ENCODE measurements around the gene GK.
A peak's percentile ranks its signal among the peaks of the same experiment; 100 is the strongest.
"Not testable (repeated sequence)": the region's sequence is repeated elsewhere in the genome, so short reads cannot be mapped to it uniquely, and the experiment has no call there.

Gene GK

GRCh38 chrX:30622361-30622760, 30.9 kb upstream of the GK start:
- DNase-seq (ENCODE audit: insufficient read length, low spot score) (no peak), FAIRE-seq (no peak)
- no peak for TF ChIP-seq POLR2AphosphoS5 (IDR thresholded peaks at IDR 0.05; ENCODE audit: low read depth, low read length)
- no peak for TF ChIP-seq POLR2A (IDR thresholded peaks at IDR 0.05; ENCODE audit: low read depth, low read length)
- no peak for TF ChIP-seq POU2F2 (IDR thresholded peaks at IDR 0.05; ENCODE audit: low read depth, low read length)
- no peak for TF ChIP-seq TAF1 (IDR thresholded peaks at IDR 0.05; ENCODE audit: low read depth, low read length)
- no peak for TF ChIP-seq PAX5 (IDR thresholded peaks at IDR 0.05; ENCODE audit: insufficient read depth, low read length, severe bottlenecking)
- TF ChIP-seq SPI1 (IDR thresholded peaks at IDR 0.05; ENCODE audit: low read depth, low read length): no peak

- FAIRE-seq (no peak), DNase-seq (ENCODE audit: insufficient read length, low spot score) (no peak)
- no peak for TF ChIP-seq SPI1 (IDR thresholded peaks at IDR 0.05; ENCODE audit: low read depth, low read length)
These were observed 26.8 kb upstream of the GK start for GRCh38 chrX:30626402-30626801.

DNA sequence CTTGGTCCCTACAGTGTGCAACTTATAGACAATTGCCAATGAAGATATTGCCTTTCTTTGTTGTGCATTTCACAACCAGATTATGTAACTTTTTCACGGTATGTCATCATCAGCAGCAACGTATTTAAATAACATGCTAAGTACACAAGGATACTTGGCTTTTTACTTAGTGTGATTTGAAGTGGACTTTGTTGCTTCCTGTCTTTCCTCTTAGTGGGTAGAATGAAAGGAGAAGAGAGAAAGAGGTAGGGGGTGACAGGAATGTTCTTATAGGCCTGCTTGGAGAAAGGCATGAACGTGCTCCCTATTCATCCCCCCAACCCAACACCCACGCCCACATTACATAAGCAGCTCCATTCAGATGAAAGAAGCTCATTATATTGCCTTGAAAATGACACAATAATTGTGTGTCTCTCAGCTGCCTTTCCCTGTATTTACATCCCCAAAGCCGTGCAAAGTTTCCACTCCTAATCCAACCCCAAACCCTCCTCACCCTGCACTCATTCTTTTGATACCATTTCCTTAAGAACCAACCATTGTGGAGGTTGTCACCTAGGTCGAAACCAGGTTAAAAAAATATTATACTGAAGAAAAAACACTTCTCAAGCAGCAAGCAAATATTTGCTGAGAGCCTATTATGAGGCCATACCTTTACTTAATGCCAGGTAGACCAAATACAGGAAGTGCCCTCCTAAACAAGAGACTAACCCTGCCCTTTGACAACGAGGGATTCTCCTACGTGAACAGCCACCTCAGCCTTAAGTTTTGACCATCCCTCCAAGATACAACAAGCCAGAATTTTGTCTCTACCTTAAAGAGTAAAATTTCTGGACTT, 25.2 kb upstream of the GK start:
- FAIRE-seq (peak; percentile 90), DNase-seq (ENCODE audit: insufficient read length, low spot score) (no peak)
- TF ChIP-seq PAX5 (IDR thresholded peaks at IDR 0.05; ENCODE audit: insufficient read depth, low read length, severe bottlenecking): no peak
- TF ChIP-seq SPI1 (IDR thresholded peaks at IDR 0.05; ENCODE audit: low read depth, low read length): no peak
- no peak for TF ChIP-seq POU2F2 (IDR thresholded peaks at IDR 0.05; ENCODE audit: low read depth, low read length)
- TF ChIP-seq POLR2A (IDR thresholded peaks at IDR 0.05; ENCODE audit: low read depth, low read length): no peak
- TF ChIP-seq TAF1 (IDR thresholded peaks at IDR 0.05; ENCODE audit: low read depth, low read length): no peak
- no peak for TF ChIP-seq POLR2AphosphoS5 (IDR thresholded peaks at IDR 0.05; ENCODE audit: low read depth, low read length)

- not testable (repeated sequence) for DNase-seq (ENCODE audit: insufficient read length, low spot score); FAIRE-seq
These were observed 19.2 kb upstream of the GK start for GRCh38 chrX:30634070-30634469.

DNA sequence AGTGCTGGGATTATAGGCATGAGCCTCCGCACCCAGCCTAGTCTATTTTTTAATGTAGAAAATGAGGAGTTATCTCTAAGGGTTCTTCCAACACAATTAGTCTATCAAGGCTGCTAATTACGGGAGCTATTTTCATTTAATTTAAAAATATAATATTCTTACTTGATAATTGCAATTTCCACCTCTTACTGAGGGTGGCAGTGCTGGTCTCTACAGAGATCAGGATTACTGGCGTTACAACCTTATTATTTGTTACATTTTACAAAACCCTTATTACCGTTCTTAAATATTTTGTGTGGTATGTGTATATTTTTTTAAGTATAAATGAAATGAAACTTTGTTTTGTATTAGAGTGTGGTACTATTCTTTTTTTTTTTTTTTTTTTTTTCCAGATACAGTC, 17.6 kb upstream of the GK start:
- no peak for FAIRE-seq
- TF ChIP-seq PAX5 (IDR thresholded peaks at IDR 0.05; ENCODE audit: insufficient read depth, low read length, severe bottlenecking) (no peak), POLR2A (IDR thresholded peaks at IDR 0.05; ENCODE audit: low read depth, low read length) (no peak), POU2F2 (IDR thresholded peaks at IDR 0.05; ENCODE audit: low read depth, low read length) (no peak), POLR2AphosphoS5 (IDR thresholded peaks at IDR 0.05; ENCODE audit: low read depth, low read length) (no peak), TAF1 (IDR thresholded peaks at IDR 0.05; ENCODE audit: low read depth, low read length) (no peak), SPI1 (IDR thresholded peaks at IDR 0.05; ENCODE audit: low read depth, low read length) (no peak)
- DNase-seq (ENCODE audit: insufficient read length, low spot score): no peak

DNA sequence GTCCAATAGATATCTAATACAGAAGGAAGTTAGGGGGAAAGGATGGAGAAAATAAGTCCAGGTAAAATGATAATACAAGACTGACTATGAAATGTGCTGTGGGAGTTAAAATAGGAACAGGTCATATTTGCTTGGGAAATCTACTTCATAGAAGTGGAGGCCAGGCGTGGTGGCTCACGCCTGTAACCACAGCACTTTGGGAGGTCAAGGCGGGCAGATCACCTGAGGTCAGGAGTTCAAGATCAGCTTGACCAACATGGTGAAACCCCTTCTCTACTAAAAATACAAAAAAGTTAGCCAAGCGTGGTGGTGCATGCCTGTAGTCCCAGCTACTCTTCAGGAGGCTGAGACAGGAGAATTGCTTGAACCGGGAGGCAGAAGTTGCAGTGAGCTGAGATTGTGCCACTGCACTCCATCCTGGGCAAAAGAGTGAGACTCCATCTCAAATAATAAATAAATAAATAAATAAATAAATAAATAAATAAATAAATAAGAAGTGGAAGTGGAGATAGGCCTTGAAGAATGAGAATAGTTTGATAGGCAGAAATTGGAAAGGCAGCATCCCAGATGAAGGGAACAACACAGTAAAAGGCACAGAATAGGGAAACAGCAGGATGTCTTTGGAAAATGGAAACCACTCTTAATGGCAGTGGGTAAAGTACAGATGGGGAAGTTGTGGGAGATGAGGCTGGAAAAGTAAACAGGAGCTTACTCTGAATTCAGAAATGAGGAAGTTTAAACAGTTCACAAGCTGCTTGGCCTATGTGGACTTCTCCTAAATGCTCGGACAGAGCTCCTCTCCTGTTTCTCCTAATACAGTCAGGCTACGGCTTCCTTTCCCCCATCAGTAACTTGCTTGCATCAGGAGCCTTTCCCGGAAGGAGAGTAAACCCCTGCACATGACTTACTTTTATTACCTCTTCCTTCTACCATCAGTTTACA, 15.1 kb upstream of the GK start:
- FAIRE-seq: peak; percentile 41
- DNase-seq (ENCODE audit: insufficient read length, low spot score): no peak
- no peak for TF ChIP-seq POU2F2 (IDR thresholded peaks at IDR 0.05; ENCODE audit: low read depth, low read length)
- TF ChIP-seq PAX5 (IDR thresholded peaks at IDR 0.05; ENCODE audit: insufficient read depth, low read length, severe bottlenecking): no peak
- TF ChIP-seq POLR2A (IDR thresholded peaks at IDR 0.05; ENCODE audit: low read depth, low read length): no peak

DNA sequence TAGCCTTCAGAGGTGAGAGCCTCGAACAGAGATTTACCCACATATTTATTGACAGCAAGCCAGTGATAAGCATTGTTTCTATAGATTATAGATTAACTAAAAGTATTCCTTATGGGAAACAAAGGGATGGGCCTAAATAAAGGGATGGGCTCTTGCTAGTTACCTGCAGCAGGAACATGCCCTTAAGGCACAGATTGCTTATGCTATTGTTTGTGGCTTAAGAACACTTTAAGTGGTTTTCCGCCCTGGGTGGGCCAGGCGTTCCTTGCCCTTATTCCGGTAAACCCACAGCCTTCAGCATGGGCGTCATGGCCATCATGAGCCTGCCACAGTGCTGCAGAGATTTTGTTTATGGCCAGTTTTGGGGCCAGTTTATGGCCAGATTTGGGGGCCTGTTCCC, 13.5 kb upstream of the GK start:
- DNase-seq (ENCODE audit: insufficient read length, low spot score); FAIRE-seq: not testable (repeated sequence)

- DNase-seq (ENCODE audit: insufficient read length, low spot score): no peak
- no peak for FAIRE-seq
- no peak for TF ChIP-seq TAF1 (IDR thresholded peaks at IDR 0.05; ENCODE audit: low read depth, low read length)
- TF ChIP-seq POU2F2 (IDR thresholded peaks at IDR 0.05; ENCODE audit: low read depth, low read length): no peak
- no peak for TF ChIP-seq POLR2A (IDR thresholded peaks at IDR 0.05; ENCODE audit: low read depth, low read length)
- TF ChIP-seq PAX5 (IDR thresholded peaks at IDR 0.05; ENCODE audit: insufficient read depth, low read length, severe bottlenecking): no peak
- no peak for TF ChIP-seq POLR2AphosphoS5 (IDR thresholded peaks at IDR 0.05; ENCODE audit: low read depth, low read length)
- no peak for TF ChIP-seq SPI1 (IDR thresholded peaks at IDR 0.05; ENCODE audit: low read depth, low read length)
These were observed 10.6 kb upstream of the GK start for GRCh38 chrX:30642642-30643041.

GRCh38 chrX:30643313-30643821, 9.9 kb upstream of the GK start:
- DNase-seq (ENCODE audit: insufficient read length, low spot score) (no peak), FAIRE-seq (no peak)
- TF ChIP-seq POLR2A (IDR thresholded peaks at IDR 0.05; ENCODE audit: low read depth, low read length) (no peak), PAX5 (IDR thresholded peaks at IDR 0.05; ENCODE audit: insufficient read depth, low read length, severe bottlenecking) (no peak), SPI1 (IDR thresholded peaks at IDR 0.05; ENCODE audit: low read depth, low read length) (no peak), POLR2AphosphoS5 (IDR thresholded peaks at IDR 0.05; ENCODE audit: low read depth, low read length) (no peak), POU2F2 (IDR thresholded peaks at IDR 0.05; ENCODE audit: low read depth, low read length) (no peak), TAF1 (IDR thresholded peaks at IDR 0.05; ENCODE audit: low read depth, low read length) (no peak)

GRCh38 chrX:30649859-30650258, 3.4 kb upstream of the GK start:
- FAIRE-seq: peak; percentile 84
- no peak for DNase-seq (ENCODE audit: insufficient read length, low spot score)
- no peak; the same call in 1 of the 2 replicates for TF ChIP-seq POU2F2 (IDR thresholded peaks at IDR 0.05; ENCODE audit: low read depth, low read length)
- TF ChIP-seq POLR2A (IDR thresholded peaks at IDR 0.05; ENCODE audit: low read depth, low read length): no peak

Measured in GM12891 (cell line).